Measurements from ENCODE around the gene SNTB2.

GRCh38 chr16:69143116-69143515 lies 43.8 kb upstream of the SNTB2 start:
- TF ChIP-seq ZBTB33 (IDR thresholded peaks at IDR 0.05; ENCODE audit: borderline replicate concordance, low read depth): no peak
- peak; percentile 28; the same call in 1 of the 2 replicates for TF ChIP-seq CTCF (IDR thresholded peaks at IDR 0.05)
- no peak for TF ChIP-seq GABPA (IDR thresholded peaks at IDR 0.05; ENCODE audit: low read depth)
- no peak for TF ChIP-seq POLR2AphosphoS5 (IDR thresholded peaks at IDR 0.05; ENCODE audit: low read depth, low read length)
- no peak for TF ChIP-seq JUND (IDR thresholded peaks at IDR 0.05)
- no peak for TF ChIP-seq MAX (IDR thresholded peaks at IDR 0.05; ENCODE audit: low read depth)
- no peak for TF ChIP-seq RCOR1 (IDR thresholded peaks at IDR 0.05; ENCODE audit: low read length)
- no peak for TF ChIP-seq RFX5 (IDR thresholded peaks at IDR 0.05; ENCODE audit: low read length)
- no peak for TF ChIP-seq SIN3A (IDR thresholded peaks at IDR 0.05; ENCODE audit: borderline replicate concordance, low read depth, low read length)
- no peak for TF ChIP-seq NRF1 (IDR thresholded peaks at IDR 0.05; ENCODE audit: low read depth, low read length)
- TF ChIP-seq RAD21 (IDR thresholded peaks at IDR 0.05; ENCODE audit: low read length): no peak
- TF ChIP-seq YY1 (IDR thresholded peaks at IDR 0.05; ENCODE audit: low read depth): no peak

Measured in SK-N-SH (cell line).